Neuronal stem cell (in vitro differentiated cells): ENCODE data around the gene ZBED1.
A peak's percentile ranks its signal among the peaks of the same experiment; 100 is the strongest.

Source experiments
- DNase-seq: peaks from one replicate; pipeline ENCODE4 v3.0.0-alpha.2; 2013; ENCODE audit warnings: low spot score
- H2AFZ ChIP-seq: one replicate; pipeline ENCODE4 v1.6.1; 2013; ENCODE audit warnings: mild to moderate bottlenecking, low read length, inconsistent platforms
- H2AK5ac ChIP-seq: 2 replicates; pipeline ENCODE4 v1.6.1; 2013; ENCODE audit warnings: low read depth, mild to moderate bottlenecking, inconsistent platforms, low read length, moderate library complexity, mixed read lengths
- H2BK120ac ChIP-seq: 2 replicates; pipeline ENCODE4 v1.6.1; 2013; ENCODE audit warnings: low read depth, mild to moderate bottlenecking, inconsistent platforms, low read length, moderate library complexity, mixed read lengths
- H2BK12ac ChIP-seq: one replicate; pipeline ENCODE4 v1.6.1; 2013; ENCODE audit warnings: low read length, inconsistent platforms
- H2BK15ac ChIP-seq: 2 replicates; pipeline ENCODE4 v1.6.1; 2013; ENCODE audit warnings: mild to moderate bottlenecking, low read length, inconsistent platforms, mixed read lengths
- H2BK5ac ChIP-seq: one replicate; pipeline ENCODE4 v1.6.1; 2013; ENCODE audit warnings: inconsistent platforms, mild to moderate bottlenecking, low read length, moderate library complexity
- H3K14ac ChIP-seq: one replicate; pipeline ENCODE4 v1.6.1; 2013; ENCODE audit warnings: low read length, inconsistent platforms
- H3K18ac ChIP-seq: 2 replicates; pipeline ENCODE4 v1.6.1; 2013; ENCODE audit warnings: low read length, inconsistent platforms
- H3K23ac ChIP-seq: 2 replicates; pipeline ENCODE4 v1.6.1; 2013; ENCODE audit warnings: low read depth, mild to moderate bottlenecking, mixed read lengths, low read length, inconsistent platforms; ENCODE audit not compliant: poor library complexity
- H3K27ac ChIP-seq: replicated peaks from 3 replicates; pipeline ENCODE4 v1.5.1; 2013; ENCODE audit warnings: low read length, inconsistent platforms
- H3K27me3 ChIP-seq, 3 experiments: 2 replicates each; pipeline ENCODE4 v1.6.1; 2013; ENCODE audit warnings: low read length in 3 of 3, mild to moderate bottlenecking in 2 of 3, inconsistent platforms in 1 of 3, low read depth in 1 of 3, mixed read lengths in 1 of 3, moderate library complexity in 1 of 3; ENCODE audit not compliant: control insufficient read depth in 3 of 3, insufficient read depth in 3 of 3
- H3K36me3 ChIP-seq, 2 donors: replicated peaks in 1 of 2; 2 replicates each; pipeline ENCODE4 v1.6.1; 2013; ENCODE audit warnings: low read length in 2 of 2; ENCODE audit not compliant: control insufficient read depth in 2 of 2, insufficient read depth in 2 of 2
- H3K4ac ChIP-seq: 2 replicates; pipeline ENCODE4 v1.6.1; 2013; ENCODE audit warnings: inconsistent platforms, mild to moderate bottlenecking, low read length, moderate library complexity
- H3K4me1 ChIP-seq, 2 donors: 1 replicate in 1 of 2; 2 replicates in 1 of 2; pipeline ENCODE4 v1.6.1; 2013; ENCODE audit warnings: low read length in 2 of 2, low read depth in 1 of 2; ENCODE audit not compliant: control insufficient read depth in 2 of 2, insufficient read depth in 1 of 2
- H3K4me2 ChIP-seq: one replicate; pipeline ENCODE4 v1.6.1; 2013; ENCODE audit warnings: mild to moderate bottlenecking, low read length, inconsistent platforms; ENCODE audit not compliant: insufficient read depth, poor library complexity, severe bottlenecking
- H3K4me3 ChIP-seq, 2 donors: 2 replicates each; pipeline ENCODE4 v1.5.1; 2013; ENCODE audit warnings: low read length in 2 of 2, mild to moderate bottlenecking in 2 of 2, inconsistent platforms in 1 of 2, moderate library complexity in 1 of 2
- H3K79me1 ChIP-seq: one replicate; pipeline ENCODE4 v1.6.1; 2013; ENCODE audit warnings: low read depth, mild to moderate bottlenecking, inconsistent platforms, low read length, moderate library complexity
- H3K9ac ChIP-seq: one replicate; pipeline ENCODE4 v1.6.1; 2013; ENCODE audit warnings: mild to moderate bottlenecking, low read depth, low read length, inconsistent platforms; ENCODE audit not compliant: poor library complexity
- H3K9me3 ChIP-seq, 2 donors: replicated peaks in 1 of 2; 2 replicates each; pipeline versions ENCODE3 to v1.6.1; 2013; ENCODE audit warnings: low read length in 2 of 2, mild to moderate bottlenecking in 2 of 2, inconsistent platforms in 1 of 2, low read depth in 1 of 2, mixed read lengths in 1 of 2, moderate library complexity in 1 of 2; ENCODE audit not compliant: control insufficient read depth in 2 of 2, insufficient read depth in 1 of 2
- H4K8ac ChIP-seq: one replicate; pipeline ENCODE4 v1.6.1; 2013; ENCODE audit warnings: low read depth, mild to moderate bottlenecking, inconsistent platforms, low read length, moderate library complexity
- H4K91ac ChIP-seq: one replicate; pipeline ENCODE4 v1.6.1; 2013; ENCODE audit warnings: low read length, low read depth, mild to moderate bottlenecking, inconsistent platforms; ENCODE audit not compliant: poor library complexity
- WGBS, 2 donors: extraction: QIAGEN DNeasy Blood & Tissue Kit; methylation state at CpG; one replicate each; pipeline ENCODE4 v1.1.7; 2013; ENCODE audit warnings: missing lambda C conversion rate in 2 of 2, mixed read lengths in 1 of 2; ENCODE audit not compliant: insufficient read length in 2 of 2, insufficient replicate concordance in 1 of 2; ENCODE audit errors: extremely low coverage in 2 of 2; 5-methylcytosine and 5-hydroxymethylcytosine counted together

ZBED1 gene

GRCh38 chrX:2497961-2498780 is 2.6 kb downstream of the ZBED1 start:
- H3K79me1 ChIP-seq: peaks cover 8% of the 10 kb centered on the region
- H2BK12ac ChIP-seq: no peak overlapping the region
- WGBS, 2 donors: no CpG with 5 or more reads among the region's 11 CpGs
- no peak overlapping the region for H4K91ac ChIP-seq
- no peak overlapping the region for H3K4ac ChIP-seq
- no peak overlapping the region for H3K23ac ChIP-seq
- H3K4me2 ChIP-seq: peak overlapping the region; percentile 47
- H2AFZ ChIP-seq: peak overlapping the region; percentile 8
- H3K14ac ChIP-seq: no peak overlapping the region
- H3K36me3 ChIP-seq: peaks cover 0 to 42% of the 10 kb centered on the region in 2 donors
- peak overlapping the region; percentile 73 for H3K27ac ChIP-seq
- H3K4me3 ChIP-seq: peak overlapping the region in 1 of 2 donors; percentile 56
- H2BK15ac ChIP-seq: no peak overlapping the region
- no peak overlapping the region for H3K9ac ChIP-seq
- no peaks in the 10 kb centered on the region for H3K27me3 ChIP-seq
- H2BK120ac ChIP-seq: no peak overlapping the region
- no peak overlapping the region for H2AK5ac ChIP-seq
- H2BK5ac ChIP-seq: no peak overlapping the region
- H3K9me3 ChIP-seq: no peaks in the 10 kb centered on the region
- no peak for DNase-seq
- H3K18ac ChIP-seq: no peak overlapping the region
- H4K8ac ChIP-seq: no peak overlapping the region
- H3K4me1 ChIP-seq: peaks cover 8 to 13% of the 10 kb centered on the region in 2 donors

- peak overlapping the region; percentile 72 for H3K18ac ChIP-seq
- peak overlapping the region; percentile 9 for H3K9ac ChIP-seq
- H4K91ac ChIP-seq: no peak overlapping the region
- no peak overlapping the region for H3K27ac ChIP-seq
- H3K23ac ChIP-seq: no peak overlapping the region
- peaks cover 8 to 13% of the 10 kb centered on the region in 2 donors for H3K4me1 ChIP-seq
- H2BK5ac ChIP-seq: no peak overlapping the region
- H2BK15ac ChIP-seq: no peak overlapping the region
- WGBS, 2 donors: no CpG with 5 or more reads among the region's 14 CpGs
- H2AFZ ChIP-seq: no peak overlapping the region
- H3K4me2 ChIP-seq: no peak overlapping the region
- no peak overlapping the region for H3K4ac ChIP-seq
- H3K36me3 ChIP-seq: peaks cover 2 to 66% of the 10 kb centered on the region in 2 donors
- no peaks in the 10 kb centered on the region for H3K27me3 ChIP-seq
- no peak overlapping the region for H3K4me3 ChIP-seq
- H2BK12ac ChIP-seq: no peak overlapping the region
- no peak for DNase-seq
- no peak overlapping the region for H3K14ac ChIP-seq
- peaks cover 8% of the 10 kb centered on the region for H3K79me1 ChIP-seq
- H4K8ac ChIP-seq: no peak overlapping the region
- H2BK120ac ChIP-seq: no peak overlapping the region
- no peaks in the 10 kb centered on the region for H3K9me3 ChIP-seq
- H2AK5ac ChIP-seq: no peak overlapping the region
Observed at GRCh38 chrX:2495595-2495994, 5.2 kb downstream of the ZBED1 start.

DNA sequence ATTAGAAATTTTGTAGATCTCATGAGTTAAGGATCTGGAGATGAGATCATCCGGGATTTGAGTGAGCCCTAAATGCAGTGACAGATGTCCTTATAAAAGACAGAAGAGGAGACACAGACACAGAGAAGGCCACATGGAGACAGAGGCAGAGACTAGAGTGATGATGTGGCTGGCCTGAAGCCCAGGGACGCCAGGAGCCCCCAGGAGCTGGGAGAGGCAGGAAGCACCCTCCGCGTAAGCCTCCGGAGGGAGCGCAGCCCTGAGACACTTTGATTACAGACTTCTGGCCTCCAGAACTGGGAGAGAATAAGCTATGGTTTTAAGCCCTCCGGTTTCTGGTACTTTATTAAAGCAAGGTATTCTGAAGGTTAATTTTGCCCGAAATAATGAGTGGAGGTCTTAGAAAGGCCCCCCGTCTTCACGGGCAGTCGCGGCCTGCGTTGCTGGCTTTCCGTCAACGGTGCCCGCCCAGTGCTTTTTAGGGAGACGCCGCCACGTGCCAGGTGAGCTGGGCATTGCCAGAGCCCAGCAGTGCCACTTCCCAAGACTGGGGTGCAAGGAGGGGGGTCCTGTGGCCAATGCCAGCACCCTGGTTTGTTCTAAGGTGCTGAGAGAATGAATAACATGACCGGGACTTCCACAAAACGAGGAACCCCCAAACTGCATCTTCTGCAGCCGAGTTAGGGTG is 8.1 kb downstream of the ZBED1 start:
- Histone ChIP-seq H3K9ac (no peak overlapping the region), H2AK5ac (peak overlapping the region; percentile 19), H3K14ac (no peak overlapping the region), H2AFZ (no peak overlapping the region), H4K91ac (no peak overlapping the region), H2BK12ac (no peak overlapping the region), H3K4me3 (no peak overlapping the region), H3K4ac (no peak overlapping the region), H3K4me1 (no peaks in the 10 kb centered on the region), H2BK5ac (no peak overlapping the region), H3K4me2 (no peak overlapping the region), H3K9me3 (peaks cover 0 to 3% of the 10 kb centered on the region in 2 donors), H3K27me3 (no peaks in the 10 kb centered on the region), H2BK15ac (no peak overlapping the region), H4K8ac (no peak overlapping the region), H3K79me1 (peaks cover 18% of the 10 kb centered on the region), H3K27ac (no peak overlapping the region), H3K18ac (no peak overlapping the region), H3K36me3 (peaks cover 26 to 89% of the 10 kb centered on the region in 2 donors), H2BK120ac (no peak overlapping the region), H3K23ac (no peak overlapping the region)
- no CpG with 5 or more reads among the region's 22 CpGs for WGBS, 2 donors
- DNase-seq: no peak

DNA sequence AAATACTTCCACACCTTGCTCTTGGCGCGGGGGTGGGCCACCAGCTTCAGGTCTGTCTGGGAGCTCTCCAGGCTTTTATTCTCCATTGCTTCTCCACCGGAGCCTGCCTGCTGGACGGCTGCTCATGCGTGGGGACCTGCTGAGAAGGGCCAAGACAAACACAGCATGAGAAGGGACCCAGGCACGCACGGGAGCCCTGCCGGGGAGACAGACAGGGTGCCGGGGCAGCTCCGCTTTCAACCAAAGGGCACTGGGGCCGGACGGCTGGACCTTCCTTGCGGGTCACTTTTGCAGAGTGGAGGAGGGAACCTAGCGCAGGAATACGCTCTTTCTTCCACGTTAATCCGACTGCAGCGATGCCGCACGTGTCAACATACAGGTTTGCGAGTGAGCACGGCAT is 10.1 kb downstream of the ZBED1 start:
- peak overlapping the region; percentile 56 for H3K14ac ChIP-seq
- H3K18ac ChIP-seq: no peak overlapping the region
- H3K27ac ChIP-seq: no peak overlapping the region
- H2AFZ ChIP-seq: no peak overlapping the region
- no peak overlapping the region for H4K8ac ChIP-seq
- no peak overlapping the region for H2BK12ac ChIP-seq
- no peak overlapping the region for H3K4ac ChIP-seq
- WGBS, 2 donors: no CpG with 5 or more reads among the region's 22 CpGs
- H3K4me1 ChIP-seq: peaks cover 0 to 2% of the 10 kb centered on the region in 2 donors
- H4K91ac ChIP-seq: no peak overlapping the region
- H2BK15ac ChIP-seq: no peak overlapping the region
- no peak overlapping the region for H2BK120ac ChIP-seq
- H3K79me1 ChIP-seq: peaks cover 16% of the 10 kb centered on the region
- no peak overlapping the region for H3K9ac ChIP-seq
- H3K27me3 ChIP-seq: no peaks in the 10 kb centered on the region
- no peak for DNase-seq
- peaks cover 30 to 93% of the 10 kb centered on the region in 2 donors for H3K36me3 ChIP-seq
- H3K23ac ChIP-seq: no peak overlapping the region
- no peak overlapping the region for H3K4me3 ChIP-seq
- H3K4me2 ChIP-seq: no peak overlapping the region
- peaks cover 0 to 3% of the 10 kb centered on the region in 2 donors for H3K9me3 ChIP-seq
- no peak overlapping the region for H2AK5ac ChIP-seq
- H2BK5ac ChIP-seq: no peak overlapping the region
